Measurements from ENCODE around the gene OR8B3.

GRCh38 chr11:124442442-124442841, 43.6 kb upstream of the OR8B3 start:
- TF ChIP-seq CTCF (IDR thresholded peaks at IDR 0.05 in 2 of 3, conservative IDR thresholded peaks at IDR 0.05 in 1 of 3; ENCODE audit: borderline replicate concordance in 1 of 3, insufficient read depth in 1 of 3, low read depth in 2 of 3, low read length in 2 of 3) (no peak), YY1 (IDR thresholded peaks at IDR 0.05; ENCODE audit: extremely low read depth, insufficient replicate concordance, low read depth, low read length) (no peak), JUND (IDR thresholded peaks at IDR 0.05) (no peak)
